HG02938 (cell line): ENCODE measurements around the gene TCF15.
"Not testable (repeated sequence)": the region's sequence is repeated elsewhere in the genome, so short reads cannot be mapped to it uniquely, and the experiment has no call there.

Source experiments
- ATAC-seq: cut with Tn5 transposase; IDR thresholded peaks from one replicate; pipeline ENCODE4 v1.9.1; 2021; ENCODE audit warnings: mild to moderate bottlenecking, moderate library complexity; ENCODE audit not compliant: unreplicated experiment

TCF15 gene

GRCh38 chr20:584161-584970 is 25.7 kb downstream of the TCF15 start:
- ATAC-seq = no peak

DNA sequence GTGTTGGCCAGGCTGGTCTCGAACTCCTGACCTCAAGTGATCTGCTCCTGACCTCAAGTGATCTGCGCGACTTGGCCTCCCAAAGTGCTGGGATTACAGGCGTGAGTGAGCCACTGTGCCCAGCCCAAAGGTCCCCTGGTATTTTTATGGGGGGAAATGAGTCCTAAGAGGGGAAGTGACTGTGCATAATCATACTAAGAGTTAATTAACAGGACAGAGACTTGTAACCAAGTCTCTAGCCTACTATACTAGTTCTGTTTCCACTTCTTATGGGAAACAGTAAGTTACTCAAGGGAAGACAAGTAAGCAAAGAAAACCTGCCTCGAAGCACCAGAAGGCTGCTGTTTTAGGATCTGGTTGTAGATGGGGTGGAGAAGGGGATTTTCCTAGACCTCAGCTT is 27.9 kb downstream of the TCF15 start:
- ATAC-seq = no peak

DNA sequence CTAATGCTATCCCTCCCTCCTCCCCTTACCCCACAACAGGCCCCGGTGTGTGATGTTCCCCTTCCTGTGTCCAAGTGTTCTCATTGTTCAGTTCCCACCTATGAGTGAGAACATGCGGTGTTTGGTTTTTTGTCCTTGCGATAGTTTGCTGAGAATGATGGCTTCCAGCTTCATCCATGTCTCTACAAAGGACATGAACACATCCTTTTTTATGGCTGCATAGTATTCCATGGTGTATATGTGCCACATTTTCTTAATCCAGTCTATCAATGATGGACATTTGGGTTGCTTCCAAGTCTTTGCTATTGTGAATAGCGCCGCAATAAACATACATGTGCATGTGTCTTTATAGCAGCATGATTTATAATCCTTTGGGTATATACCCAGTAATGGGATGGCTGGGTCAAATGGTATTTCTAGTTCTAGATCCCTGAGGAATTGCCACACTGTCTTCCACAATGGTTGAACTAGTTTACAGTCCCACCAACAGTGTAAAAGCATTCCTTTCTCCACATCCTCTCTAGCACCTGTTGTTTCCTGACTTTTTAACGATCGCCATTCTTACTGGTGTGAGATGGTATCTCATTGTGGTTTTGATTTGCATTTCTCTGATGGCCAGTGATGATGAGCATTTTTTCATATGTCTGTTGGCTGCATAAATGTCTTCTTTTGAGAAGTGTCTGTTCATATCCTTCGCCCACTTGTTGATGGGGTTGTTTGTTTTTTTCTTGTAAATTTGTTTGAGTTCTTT is 31.0 kb downstream of the TCF15 start:
- not testable (repeated sequence) for ATAC-seq

- no peak for ATAC-seq
Observed at GRCh38 chr20:577167-577791, 32.8 kb downstream of the TCF15 start.

GRCh38 chr20:576156-576555 is 34.0 kb downstream of the TCF15 start:
- no peak for ATAC-seq

- no peak for ATAC-seq
Observed at GRCh38 chr20:575230-575629, 34.9 kb downstream of the TCF15 start.

DNA sequence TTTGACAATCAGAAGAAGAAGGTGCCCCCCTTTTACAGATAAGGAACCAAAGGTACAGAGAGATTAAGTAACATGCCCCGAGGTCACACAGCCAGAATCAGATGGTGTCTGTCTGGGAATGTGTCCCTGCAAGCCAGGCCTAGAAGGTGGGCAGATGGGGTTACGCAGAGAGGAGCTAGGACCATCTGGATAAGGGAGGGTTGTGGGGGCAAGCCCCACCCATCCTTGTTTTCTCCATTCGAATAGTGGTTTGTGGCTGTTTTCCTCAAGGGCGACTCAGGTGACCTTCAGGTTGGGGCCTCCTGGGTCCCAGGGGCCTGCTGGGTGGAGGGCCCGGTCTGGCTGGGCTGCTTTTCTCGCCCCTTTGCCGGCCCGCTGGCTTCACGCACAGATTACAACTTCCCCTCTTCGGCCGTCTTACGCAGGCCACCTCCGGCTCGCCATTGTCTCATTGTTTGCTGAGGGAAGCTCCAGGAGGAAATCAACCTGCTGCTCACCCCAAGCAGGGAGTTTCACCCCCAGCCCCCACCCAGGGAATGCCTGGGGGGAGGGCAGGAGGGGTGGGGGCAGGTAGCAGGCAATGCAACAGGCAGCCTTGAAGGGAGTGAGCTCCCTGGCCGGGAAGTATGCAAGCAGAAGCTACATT is 35.7 kb downstream of the TCF15 start:
- ATAC-seq = no peak

- no peak for ATAC-seq
Observed at GRCh38 chr20:573414-574296, 36.5 kb downstream of the TCF15 start.

DNA sequence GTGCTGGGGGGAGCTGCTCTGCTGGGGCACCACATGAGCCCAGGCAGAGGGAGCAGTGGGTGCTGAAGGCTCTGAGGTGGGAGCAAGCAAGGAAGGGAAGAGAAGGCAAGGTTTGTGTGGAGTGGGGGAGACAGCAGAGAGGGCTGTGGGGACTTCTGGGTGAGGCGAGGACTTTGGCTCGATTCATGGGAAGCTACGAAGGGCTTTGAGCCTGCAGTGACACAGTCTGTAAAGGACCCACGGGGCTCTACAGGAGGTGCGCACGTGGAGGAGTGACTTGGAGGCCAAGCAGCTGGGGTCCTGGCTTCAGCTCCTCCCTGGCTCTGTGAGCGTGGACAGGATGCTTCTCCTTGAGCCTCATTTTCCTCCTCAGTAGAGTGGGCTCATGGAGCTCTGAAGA is 37.4 kb downstream of the TCF15 start:
- no peak for ATAC-seq

GRCh38 chr20:571754-572441 is 38.2 kb downstream of the TCF15 start:
- ATAC-seq = no peak

- no peak for ATAC-seq
Observed at GRCh38 chr20:568673-569415, 41.3 kb downstream of the TCF15 start.

DNA sequence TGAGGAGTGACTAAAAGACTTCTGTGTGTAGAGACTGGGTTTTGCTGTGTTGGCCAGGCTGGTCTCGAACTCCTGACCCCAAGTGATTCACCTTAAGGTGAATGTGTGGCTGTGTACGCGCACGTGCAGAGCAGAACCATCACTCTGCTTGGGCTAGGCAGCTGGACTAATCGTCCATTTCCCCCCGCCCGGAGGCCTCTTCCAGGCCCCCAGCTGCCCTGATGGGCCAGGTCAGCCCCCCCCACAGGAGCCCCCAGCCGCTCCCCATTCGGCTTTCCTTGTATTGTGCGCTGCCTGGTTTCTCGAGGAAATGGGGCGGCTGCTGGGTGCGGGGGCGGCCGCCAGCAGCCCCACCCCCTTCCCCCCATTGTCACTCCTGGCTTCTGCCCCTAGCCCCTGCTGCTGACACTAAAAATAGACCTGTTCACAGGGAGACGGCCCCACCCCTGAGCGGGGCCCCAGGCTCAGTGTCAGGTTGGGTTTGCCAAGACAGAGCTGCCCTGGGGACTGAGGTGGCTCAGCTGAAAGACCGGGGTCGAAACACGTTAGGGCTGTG is 41.9 kb downstream of the TCF15 start:
- ATAC-seq = no peak

GRCh38 chr20:564192-564591 is 45.9 kb downstream of the TCF15 start:
- ATAC-seq = no peak

DNA sequence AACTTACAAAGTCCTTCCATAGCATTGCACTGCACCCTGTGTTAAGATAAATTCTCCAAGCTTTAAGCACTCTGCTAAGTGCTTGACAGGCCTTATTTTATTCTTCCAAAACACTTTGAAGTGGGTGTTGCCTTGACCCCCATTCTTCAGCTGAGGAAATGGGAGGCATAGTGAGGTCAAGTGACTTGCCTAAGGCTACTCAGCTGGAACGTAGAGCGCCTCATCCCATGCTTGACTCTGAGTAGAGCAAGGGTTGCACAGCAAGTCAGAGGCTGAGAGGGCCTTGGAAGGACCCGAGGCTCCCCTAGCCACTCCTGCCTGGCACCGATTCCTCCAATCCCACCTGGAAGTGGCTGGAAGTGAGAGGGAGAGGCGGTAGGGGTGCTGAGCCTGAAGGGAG is 46.9 kb downstream of the TCF15 start:
- ATAC-seq = no peak

DNA sequence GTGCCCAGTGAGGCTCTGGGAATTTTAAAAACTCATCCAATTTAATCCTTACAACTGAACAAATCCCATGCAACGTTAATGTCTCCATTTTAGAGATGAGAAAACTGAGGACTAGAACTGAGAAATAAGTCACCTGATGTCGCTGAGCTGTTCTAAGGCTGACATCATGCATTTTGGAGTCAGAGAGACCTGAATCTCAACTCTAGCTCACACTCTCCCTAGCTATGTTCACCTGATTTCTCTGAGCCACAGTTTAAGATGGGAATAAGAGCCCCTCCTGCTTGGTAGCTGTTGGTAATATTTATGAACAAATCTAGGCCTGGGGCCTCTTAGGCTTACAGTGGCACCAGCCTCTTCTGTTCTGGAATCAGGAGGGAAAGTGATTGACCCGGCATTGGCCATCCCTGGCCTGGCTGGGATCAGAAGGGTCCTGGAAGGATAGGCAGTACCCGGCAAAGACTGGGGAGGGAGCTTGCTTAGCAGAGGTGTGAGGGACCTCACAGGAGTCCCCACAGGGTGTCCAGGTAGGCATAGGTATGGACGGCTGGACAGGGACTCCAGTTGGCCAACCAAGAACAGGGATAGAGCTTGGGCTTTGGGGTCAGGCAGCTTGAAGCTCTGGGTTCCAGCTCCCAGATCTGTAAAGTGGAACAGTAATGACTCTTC is 47.7 kb downstream of the TCF15 start:
- no peak for ATAC-seq

- no peak for ATAC-seq
Observed at GRCh38 chr20:561437-562231, 48.5 kb downstream of the TCF15 start.

DNA sequence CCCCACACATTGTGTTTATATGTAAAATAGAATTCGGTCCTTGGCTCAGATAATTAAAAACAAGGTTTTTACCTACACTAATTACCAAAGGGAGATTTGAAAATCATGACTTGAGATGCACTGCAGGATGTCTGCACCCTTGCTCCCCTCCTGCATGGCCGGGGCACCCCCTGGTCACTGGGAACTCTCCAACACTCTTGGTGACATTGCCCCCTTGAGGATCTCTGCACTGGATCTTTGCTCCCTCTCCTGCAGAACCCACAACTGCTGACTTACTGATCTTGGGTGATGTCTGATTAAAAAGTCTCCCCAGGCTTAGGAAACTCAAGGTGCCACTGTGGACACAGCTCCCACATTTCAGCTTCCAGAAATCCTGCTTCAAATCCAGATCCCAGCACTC is 49.4 kb downstream of the TCF15 start:
- ATAC-seq = no peak
